ENCODE data around the gene HOXB7. TPM values are rescaled to one million over a fixed set of nuclear protein-coding genes. Genes with fewer than 3 reads are reported as not detected.

HOXB7 gene
- total and polyA plus RNA-seq, 2 of the 13 experiments (the other 11 are each of a cell fraction or from before 2014, with no cell fraction given): 0.04 TPM; not detected in 1

DNA sequence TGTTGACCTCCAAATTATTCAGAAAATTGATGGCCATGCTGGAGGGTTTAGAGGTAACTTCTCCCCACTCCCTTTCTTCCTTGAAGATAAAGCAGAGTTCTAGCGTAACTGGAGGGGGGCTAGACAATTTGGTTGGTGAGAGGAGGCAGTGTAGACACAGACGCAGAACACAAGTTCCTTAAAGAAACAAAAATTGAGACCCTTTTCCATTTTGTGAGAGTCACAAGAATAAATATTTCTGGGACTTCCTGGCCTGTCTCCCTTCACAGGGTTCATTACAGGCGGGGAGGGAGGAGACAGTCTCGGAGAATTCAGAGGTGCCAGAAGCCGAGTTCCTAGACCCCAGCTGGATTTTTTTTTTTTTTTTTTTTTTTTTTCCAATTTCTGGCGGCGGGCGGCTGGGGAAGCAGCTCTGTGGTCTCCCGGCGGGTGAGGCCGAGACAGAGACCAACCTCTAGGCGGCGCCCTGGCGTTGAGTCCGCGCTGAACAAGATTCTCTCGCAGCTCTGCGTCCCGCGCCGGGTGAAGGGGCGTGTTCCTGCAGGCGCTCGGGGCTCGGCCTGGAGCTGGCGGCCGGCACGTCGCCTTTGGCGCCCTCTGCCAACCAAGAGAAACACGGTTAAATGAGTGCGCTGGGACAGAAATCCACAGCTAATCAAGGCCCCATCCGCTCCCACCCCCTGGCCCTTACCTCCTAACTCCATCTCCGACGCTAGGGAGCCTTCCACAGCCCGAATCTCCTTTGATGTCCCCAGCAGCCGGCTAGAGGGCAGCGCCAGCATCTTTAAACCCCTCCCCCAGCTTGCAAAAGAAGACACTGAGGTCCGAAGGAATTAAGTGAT is 25.6 kb upstream of the HOXB7 start (continued):
- TF ChIP-seq HNF1A (IDR thresholded peaks at IDR 0.05; ENCODE audit: low read depth) (no peak), HNF1A (CRISPR knock-in tag; IDR thresholded peaks at IDR 0.05; ENCODE audit: borderline replicate concordance) (no peak), ZNF672 (CRISPR knock-in tag; IDR thresholded peaks at IDR 0.05) (no peak), REPIN1 (CRISPR knock-in tag; IDR thresholded peaks at IDR 0.05; ENCODE audit: borderline replicate concordance, low read depth) (no peak), GABPB1 (CRISPR knock-in tag; IDR thresholded peaks at IDR 0.05) (peak; percentile 76), ZNF136 (CRISPR knock-in tag; IDR thresholded peaks at IDR 0.05; ENCODE audit: low read depth) (0 out of 2 replicates have a peak, but pooled peaks have one; percentile 62), ZNF577 (CRISPR knock-in tag; IDR thresholded peaks at IDR 0.05; ENCODE audit: borderline replicate concordance, low read depth) (no peak), ZNF549 (CRISPR knock-in tag; IDR thresholded peaks at IDR 0.05) (no peak), MAZ (IDR thresholded peaks at IDR 0.05; ENCODE audit: borderline replicate concordance, low read depth, low read length) (0 out of 2 replicates have a peak, but pooled peaks have one; percentile 20), MAZ (CRISPR knock-in tag; IDR thresholded peaks at IDR 0.05; ENCODE audit: low read depth) (0 out of 2 replicates have a peak, but pooled peaks have one; percentile 25), CHCHD3 (CRISPR knock-in tag; IDR thresholded peaks at IDR 0.05) (no peak), JUN (CRISPR knock-in tag; IDR thresholded peaks at IDR 0.05) (no peak), ZUFSP (CRISPR knock-in tag; IDR thresholded peaks at IDR 0.05; ENCODE audit: borderline replicate concordance) (no peak), ZNF431 (CRISPR knock-in tag; IDR thresholded peaks at IDR 0.05; ENCODE audit: borderline replicate concordance, low read depth) (no peak), ISL2 (CRISPR knock-in tag; IDR thresholded peaks at IDR 0.05) (peak; percentile 53)
- TF ChIP-seq, protein P1, sequence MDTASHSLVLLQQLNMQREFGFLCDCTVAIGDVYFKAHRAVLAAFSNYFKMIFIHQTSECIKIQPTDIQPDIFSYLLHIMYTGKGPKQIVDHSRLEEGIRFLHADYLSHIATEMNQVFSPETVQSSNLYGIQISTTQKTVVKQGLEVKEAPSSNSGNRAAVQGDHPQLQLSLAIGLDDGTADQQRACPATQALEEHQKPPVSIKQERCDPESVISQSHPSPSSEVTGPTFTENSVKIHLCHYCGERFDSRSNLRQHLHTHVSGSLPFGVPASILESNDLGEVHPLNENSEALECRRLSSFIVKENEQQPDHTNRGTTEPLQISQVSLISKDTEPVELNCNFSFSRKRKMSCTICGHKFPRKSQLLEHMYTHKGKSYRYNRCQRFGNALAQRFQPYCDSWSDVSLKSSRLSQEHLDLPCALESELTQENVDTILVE (CRISPR knock-in tag; IDR thresholded peaks at IDR 0.05): 0 out of 2 replicates have a peak, but pooled peaks have one; percentile 38
- TF ChIP-seq, protein P2, sequence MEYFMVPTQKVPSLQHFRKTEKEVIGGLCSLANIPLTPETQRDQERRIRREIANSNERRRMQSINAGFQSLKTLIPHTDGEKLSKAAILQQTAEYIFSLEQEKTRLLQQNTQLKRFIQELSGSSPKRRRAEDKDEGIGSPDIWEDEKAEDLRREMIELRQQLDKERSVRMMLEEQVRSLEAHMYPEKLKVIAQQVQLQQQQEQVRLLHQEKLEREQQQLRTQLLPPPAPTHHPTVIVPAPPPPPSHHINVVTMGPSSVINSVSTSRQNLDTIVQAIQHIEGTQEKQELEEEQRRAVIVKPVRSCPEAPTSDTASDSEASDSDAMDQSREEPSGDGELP (IDR thresholded peaks at IDR 0.05; ENCODE audit: borderline replicate concordance, low read depth): no peak
- TF ChIP-seq, protein P3, sequence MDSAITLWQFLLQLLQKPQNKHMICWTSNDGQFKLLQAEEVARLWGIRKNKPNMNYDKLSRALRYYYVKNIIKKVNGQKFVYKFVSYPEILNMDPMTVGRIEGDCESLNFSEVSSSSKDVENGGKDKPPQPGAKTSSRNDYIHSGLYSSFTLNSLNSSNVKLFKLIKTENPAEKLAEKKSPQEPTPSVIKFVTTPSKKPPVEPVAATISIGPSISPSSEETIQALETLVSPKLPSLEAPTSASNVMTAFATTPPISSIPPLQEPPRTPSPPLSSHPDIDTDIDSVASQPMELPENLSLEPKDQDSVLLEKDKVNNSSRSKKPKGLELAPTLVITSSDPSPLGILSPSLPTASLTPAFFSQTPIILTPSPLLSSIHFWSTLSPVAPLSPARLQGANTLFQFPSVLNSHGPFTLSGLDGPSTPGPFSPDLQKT (CRISPR knock-in tag; IDR thresholded peaks at IDR 0.05; ENCODE audit: borderline replicate concordance): no peak

Measured in HepG2 (cell line).